Measurements from ENCODE around the gene DSN1. TPM values are rescaled to one million over a fixed set of nuclear protein-coding genes. Genes with fewer than 3 reads are reported as not detected.

Gene DSN1
- total and polyA plus RNA-seq, 9 of the 15 experiments (the other 6 are each of a cell fraction or from before 2014, with no cell fraction given): 23.3 to 45.3 (median 31.1) TPM

DNA sequence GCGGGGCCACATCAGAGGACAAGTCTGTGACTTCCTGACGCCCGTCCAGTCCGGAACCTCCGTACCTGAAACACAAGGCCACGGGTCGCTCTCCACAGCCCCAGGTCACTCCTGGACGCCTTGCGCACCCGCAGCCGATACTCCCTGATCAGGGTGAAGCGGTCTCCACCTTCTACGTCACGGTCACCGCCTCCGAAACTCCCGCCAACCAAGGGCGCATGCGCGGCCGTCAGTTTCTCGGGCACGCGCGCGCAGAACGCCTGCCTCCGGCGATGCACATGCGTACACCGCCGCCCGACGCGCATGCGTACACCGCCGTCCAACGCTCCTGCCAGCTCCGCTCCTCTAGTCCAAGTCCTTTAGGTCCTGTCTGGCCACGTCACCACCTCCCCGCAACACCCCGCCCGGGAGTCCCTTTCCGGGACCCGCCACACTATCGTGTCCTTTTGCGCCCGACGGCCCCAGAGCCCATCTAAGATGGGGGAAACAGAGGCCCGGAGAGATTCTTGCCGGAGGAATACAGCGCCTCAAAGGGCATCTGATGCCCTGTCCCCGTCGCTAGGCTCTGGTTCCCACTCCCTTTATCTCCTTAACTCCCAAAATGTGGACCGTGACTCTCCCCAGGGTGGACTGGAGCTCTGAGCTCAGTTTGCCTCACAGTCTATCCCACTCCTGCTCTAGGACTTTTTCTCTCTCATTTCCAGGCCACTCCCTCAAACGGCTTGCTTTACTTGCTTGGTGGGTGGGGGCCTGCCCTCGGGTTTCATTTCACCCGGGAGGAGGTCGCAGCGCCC lies at the start of gene DSN1 (continued):
- no peak for TF ChIP-seq TCF7L2 (IDR thresholded peaks at IDR 0.05; ENCODE audit: low read depth, low read length)
- peak; percentile 48; the same call in 1 of the 2 replicates for TF ChIP-seq POLR2AphosphoS2 (IDR thresholded peaks at IDR 0.05; ENCODE audit: low read length)
- no peak for TF ChIP-seq HMG20A (CRISPR knock-in tag; conservative IDR thresholded peaks at IDR 0.05)
- TF ChIP-seq FOSL1 (tag; conservative IDR thresholded peaks at IDR 0.05): peak; percentile 54
- TF ChIP-seq, protein P1, sequence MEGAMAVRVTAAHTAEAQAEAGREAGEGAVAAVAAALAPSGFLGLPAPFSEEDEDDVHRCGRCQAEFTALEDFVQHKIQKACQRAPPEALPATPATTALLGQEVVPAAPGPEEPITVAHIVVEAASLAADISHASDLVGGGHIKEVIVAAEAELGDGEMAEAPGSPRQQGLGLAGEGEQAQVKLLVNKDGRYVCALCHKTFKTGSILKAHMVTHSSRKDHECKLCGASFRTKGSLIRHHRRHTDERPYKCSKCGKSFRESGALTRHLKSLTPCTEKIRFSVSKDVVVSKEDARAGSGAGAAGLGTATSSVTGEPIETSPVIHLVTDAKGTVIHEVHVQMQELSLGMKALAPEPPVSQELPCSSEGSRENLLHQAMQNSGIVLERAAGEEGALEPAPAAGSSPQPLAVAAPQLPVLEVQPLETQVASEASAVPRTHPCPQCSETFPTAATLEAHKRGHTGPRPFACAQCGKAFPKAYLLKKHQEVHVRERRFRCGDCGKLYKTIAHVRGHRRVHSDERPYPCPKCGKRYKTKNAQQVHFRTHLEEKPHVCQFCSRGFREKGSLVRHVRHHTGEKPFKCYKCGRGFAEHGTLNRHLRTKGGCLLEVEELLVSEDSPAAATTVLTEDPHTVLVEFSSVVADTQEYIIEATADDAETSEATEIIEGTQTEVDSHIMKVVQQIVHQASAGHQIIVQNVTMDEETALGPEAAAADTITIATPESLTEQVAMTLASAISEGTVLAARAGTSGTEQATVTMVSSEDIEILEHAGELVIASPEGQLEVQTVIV (CRISPR knock-in tag; IDR thresholded peaks at IDR 0.05; ENCODE audit: borderline replicate concordance): no peak
- TF ChIP-seq, protein P2, sequence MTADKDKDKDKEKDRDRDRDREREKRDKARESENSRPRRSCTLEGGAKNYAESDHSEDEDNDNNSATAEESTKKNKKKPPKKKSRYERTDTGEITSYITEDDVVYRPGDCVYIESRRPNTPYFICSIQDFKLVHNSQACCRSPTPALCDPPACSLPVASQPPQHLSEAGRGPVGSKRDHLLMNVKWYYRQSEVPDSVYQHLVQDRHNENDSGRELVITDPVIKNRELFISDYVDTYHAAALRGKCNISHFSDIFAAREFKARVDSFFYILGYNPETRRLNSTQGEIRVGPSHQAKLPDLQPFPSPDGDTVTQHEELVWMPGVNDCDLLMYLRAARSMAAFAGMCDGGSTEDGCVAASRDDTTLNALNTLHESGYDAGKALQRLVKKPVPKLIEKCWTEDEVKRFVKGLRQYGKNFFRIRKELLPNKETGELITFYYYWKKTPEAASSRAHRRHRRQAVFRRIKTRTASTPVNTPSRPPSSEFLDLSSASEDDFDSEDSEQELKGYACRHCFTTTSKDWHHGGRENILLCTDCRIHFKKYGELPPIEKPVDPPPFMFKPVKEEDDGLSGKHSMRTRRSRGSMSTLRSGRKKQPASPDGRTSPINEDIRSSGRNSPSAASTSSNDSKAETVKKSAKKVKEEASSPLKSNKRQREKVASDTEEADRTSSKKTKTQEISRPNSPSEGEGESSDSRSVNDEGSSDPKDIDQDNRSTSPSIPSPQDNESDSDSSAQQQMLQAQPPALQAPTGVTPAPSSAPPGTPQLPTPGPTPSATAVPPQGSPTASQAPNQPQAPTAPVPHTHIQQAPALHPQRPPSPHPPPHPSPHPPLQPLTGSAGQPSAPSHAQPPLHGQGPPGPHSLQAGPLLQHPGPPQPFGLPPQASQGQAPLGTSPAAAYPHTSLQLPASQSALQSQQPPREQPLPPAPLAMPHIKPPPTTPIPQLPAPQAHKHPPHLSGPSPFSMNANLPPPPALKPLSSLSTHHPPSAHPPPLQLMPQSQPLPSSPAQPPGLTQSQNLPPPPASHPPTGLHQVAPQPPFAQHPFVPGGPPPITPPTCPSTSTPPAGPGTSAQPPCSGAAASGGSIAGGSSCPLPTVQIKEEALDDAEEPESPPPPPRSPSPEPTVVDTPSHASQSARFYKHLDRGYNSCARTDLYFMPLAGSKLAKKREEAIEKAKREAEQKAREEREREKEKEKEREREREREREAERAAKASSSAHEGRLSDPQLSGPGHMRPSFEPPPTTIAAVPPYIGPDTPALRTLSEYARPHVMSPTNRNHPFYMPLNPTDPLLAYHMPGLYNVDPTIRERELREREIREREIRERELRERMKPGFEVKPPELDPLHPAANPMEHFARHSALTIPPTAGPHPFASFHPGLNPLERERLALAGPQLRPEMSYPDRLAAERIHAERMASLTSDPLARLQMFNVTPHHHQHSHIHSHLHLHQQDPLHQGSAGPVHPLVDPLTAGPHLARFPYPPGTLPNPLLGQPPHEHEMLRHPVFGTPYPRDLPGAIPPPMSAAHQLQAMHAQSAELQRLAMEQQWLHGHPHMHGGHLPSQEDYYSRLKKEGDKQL (CRISPR knock-in tag; IDR thresholded peaks at IDR 0.05; ENCODE audit: borderline replicate concordance): no peak
- TF ChIP-seq BRD9 (IDR thresholded peaks at IDR 0.05; ENCODE audit: low read depth, partially characterized antibody): peak; percentile 81
- no peak for TF ChIP-seq SLC30A9 (CRISPR knock-in tag; IDR thresholded peaks at IDR 0.05)
- TF ChIP-seq, protein P3, sequence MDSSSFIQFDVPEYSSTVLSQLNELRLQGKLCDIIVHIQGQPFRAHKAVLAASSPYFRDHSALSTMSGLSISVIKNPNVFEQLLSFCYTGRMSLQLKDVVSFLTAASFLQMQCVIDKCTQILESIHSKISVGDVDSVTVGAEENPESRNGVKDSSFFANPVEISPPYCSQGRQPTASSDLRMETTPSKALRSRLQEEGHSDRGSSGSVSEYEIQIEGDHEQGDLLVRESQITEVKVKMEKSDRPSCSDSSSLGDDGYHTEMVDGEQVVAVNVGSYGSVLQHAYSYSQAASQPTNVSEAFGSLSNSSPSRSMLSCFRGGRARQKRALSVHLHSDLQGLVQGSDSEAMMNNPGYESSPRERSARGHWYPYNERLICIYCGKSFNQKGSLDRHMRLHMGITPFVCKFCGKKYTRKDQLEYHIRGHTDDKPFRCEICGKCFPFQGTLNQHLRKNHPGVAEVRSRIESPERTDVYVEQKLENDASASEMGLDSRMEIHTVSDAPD (CRISPR knock-in tag; IDR thresholded peaks at IDR 0.05): no peak
- no peak for TF ChIP-seq ZNF584 (CRISPR knock-in tag; IDR thresholded peaks at IDR 0.05; ENCODE audit: low read depth)
- no peak; the same call in 1 of the 2 replicates for TF ChIP-seq RUNX1 (IDR thresholded peaks at IDR 0.05; ENCODE audit: low read depth)
- no peak for TF ChIP-seq ZNF140 (CRISPR knock-in tag; IDR thresholded peaks at IDR 0.05)
- TF ChIP-seq TAF9B (IDR thresholded peaks at IDR 0.05; ENCODE audit: partially characterized antibody): peak; percentile 72
- peak; percentile 26 to 45; a peak in 2 of 4 replicates for TF ChIP-seq RAD21 (CRISPR knock-in tag; conservative IDR thresholded peaks at IDR 0.05 in 1 of 2, IDR thresholded peaks at IDR 0.05 in 1 of 2)
- TF ChIP-seq ARNT (IDR thresholded peaks at IDR 0.05): no peak
- no peak for TF ChIP-seq U2AF1 (optimal IDR thresholded peaks at IDR 0.05; ENCODE audit: low read depth, low read length)
- no peak for TF ChIP-seq PTRF (tag; IDR thresholded peaks at IDR 0.05)
- TF ChIP-seq RAD51 (IDR thresholded peaks at IDR 0.05; ENCODE audit: borderline replicate concordance, low read depth): no peak
- no peak for TF ChIP-seq TAF15 (IDR thresholded peaks at IDR 0.05; ENCODE audit: low read depth, low read length)

Measured in K562 (cell line).